GM12878 (cell line): ENCODE results near the gene CD300H. TPM values are rescaled to one million over a fixed set of nuclear protein-coding genes. Genes with fewer than 3 reads are reported as not detected.

Source experiments
- ATAC-seq: fragments of 200-7000 bp; cut with Tn5 transposase; 3 replicates; pipeline ENCODE4 v1.9.1; 2020; ENCODE audit warnings: mild to moderate bottlenecking, moderate library complexity
- BruUV-seq: library from RNA; stranded (reverse); fragments of 400-500 nt; replicated peaks from 2 replicates; lab custom pipeline; 2021; lab: Mats Ljungman, UMichigan
- CTCF ChIA-PET: fragments of 300-600 bp; sonication (Branson Sonifier 250); formaldehyde crosslinking; extraction: SDS; loops from one replicate; lab custom pipeline; 2021; ENCODE audit warnings: inconsistent platforms; lab: Yijun Ruan, JAX
- POLR2A ChIA-PET: fragments of 350-600 bp; formaldehyde crosslinking; extraction: SDS; loops from one replicate; lab custom pipeline; 2021; ENCODE audit warnings: inconsistent platforms; lab: Charles Lee
- RAD21 ChIA-PET: fragments of 300-600 bp; sonication (Branson Sonifier 250); formaldehyde crosslinking; loops from one replicate; lab custom pipeline; 2023; ENCODE audit warnings: antibody characterized with exemption; ENCODE audit not compliant: unreplicated experiment; lab: Charles Lee
- SMC1A ChIA-PET: fragments of 300-600 bp; sonication (Branson Sonifier 250); formaldehyde crosslinking; loops from one replicate; lab custom pipeline; 2023; ENCODE audit not compliant: unreplicated experiment, uncharacterized antibody; lab: Charles Lee
- DNase-seq: peaks from one replicate; pipeline ENCODE4 v3.0.0-alpha.2; 2011; ENCODE audit warnings: low read depth, low spot score
- FAIRE-seq: peaks from 3 replicates; lab custom pipeline; 2011; peaks lifted over from hg19 to GRCh38; lab: Jason Lieb, UNC
- H2AFZ ChIP-seq: 2 replicates; pipeline ENCODE4 v1.6.0; 2011; ENCODE audit warnings: low read depth, low read length, control low read depth; ENCODE audit not compliant: control insufficient read depth
- H3K27ac ChIP-seq: 2 replicates; pipeline ENCODE4 v1.5.1; 2011; ENCODE audit warnings: control low read depth; ENCODE audit not compliant: control insufficient read depth, insufficient read depth
- H3K27me3 ChIP-seq, 2 experiments: replicated peaks in 1 of 2; 2 replicates each; pipeline versions ENCODE4 v1.6.0 to v1.6.1; 2011; ENCODE audit warnings: low read length in 1 of 2; ENCODE audit not compliant: control insufficient read depth in 2 of 2, insufficient read depth in 2 of 2
- H3K36me3 ChIP-seq, 2 experiments: 2 replicates each; pipeline ENCODE4 v1.5.1; 2011; ENCODE audit warnings: low read length in 1 of 2; ENCODE audit not compliant: control insufficient read depth in 2 of 2, insufficient read depth in 2 of 2
- H3K4me1 ChIP-seq: 2 replicates; pipeline ENCODE4 v1.6.1; 2011; ENCODE audit warnings: mild to moderate bottlenecking, low read length, moderate library complexity, mixed read lengths; ENCODE audit not compliant: control insufficient read depth, insufficient read depth
- H3K4me2 ChIP-seq: 2 replicates; pipeline ENCODE4 v1.6.0; 2011; ENCODE audit warnings: control low read depth; ENCODE audit not compliant: control insufficient read depth, insufficient read depth
- H3K4me3 ChIP-seq: fragments of 200-600 bp; sonication (generic); 2 replicates; pipeline ENCODE4 v1.5.1; 2016
- H3K79me2 ChIP-seq: 2 replicates; pipeline ENCODE4 v1.6.0; 2011; ENCODE audit warnings: low read length; ENCODE audit not compliant: control insufficient read depth, insufficient read depth
- H3K9ac ChIP-seq: 2 replicates; pipeline ENCODE4 v1.8.0; 2011; ENCODE audit warnings: low read length, control low read depth, mixed read lengths; ENCODE audit not compliant: control insufficient read depth, insufficient read depth
- H3K9me3 ChIP-seq: replicated peaks from 3 replicates; pipeline ENCODE4 v1.5.1; 2011; ENCODE audit warnings: mild to moderate bottlenecking, low read length; ENCODE audit not compliant: control insufficient read depth, insufficient read depth
- H4K20me1 ChIP-seq: 2 replicates; pipeline ENCODE4 v1.6.0; 2011; ENCODE audit not compliant: control insufficient read depth, insufficient read depth
- BCLAF1 ChIP-seq: fragments of 450-650 bp; IDR thresholded peaks from 2 replicates; pipeline ENCODE4 v1.6.1; 2017; ENCODE audit warnings: antibody characterized with exemption, mild to moderate bottlenecking, moderate library complexity
- CREB1 ChIP-seq: IDR thresholded peaks from 2 replicates; pipeline ENCODE4 v1.6.1; 2012; ENCODE audit warnings: low read depth, mild to moderate bottlenecking, inconsistent platforms
- DPF2 ChIP-seq: fragments of 450-650 bp; IDR thresholded peaks from 2 replicates; pipeline ENCODE4 v1.6.1; 2017; ENCODE audit warnings: mild to moderate bottlenecking
- JUNB ChIP-seq: IDR thresholded peaks from 2 replicates; pipeline ENCODE4 v1.6.1; 2016; ENCODE audit warnings: antibody characterized with exemption, mild to moderate bottlenecking
- KAT2A ChIP-seq: conservative IDR thresholded peaks from 2 replicates; pipeline ENCODE4 v1.6.1; 2011; ENCODE audit warnings: low read depth, low read length; ENCODE audit not compliant: control insufficient read depth
- MYC ChIP-seq: IDR thresholded peaks from 2 replicates; pipeline ENCODE4 v1.6.1; 2011; ENCODE audit warnings: mild to moderate bottlenecking, low read length, moderate library complexity, inconsistent platforms; ENCODE audit not compliant: insufficient read depth, insufficient replicate concordance, insufficient read length, severe bottlenecking
- PAX8 ChIP-seq: fragments of 450-650 bp; IDR thresholded peaks from 2 replicates; pipeline ENCODE4 v1.6.1; 2017; ENCODE audit warnings: mild to moderate bottlenecking, moderate library complexity
- PKNOX1 ChIP-seq: fragments of 450-650 bp; IDR thresholded peaks from 2 replicates; pipeline ENCODE4 v1.6.1; 2016; ENCODE audit warnings: mild to moderate bottlenecking
- TAF1 ChIP-seq: IDR thresholded peaks from 2 replicates; pipeline ENCODE4 v1.6.1; 2011; ENCODE audit warnings: mild to moderate bottlenecking, low read depth, low read length, borderline replicate concordance
- WGBS: methylation state at CpG from one replicate; pipeline ENCODE4 v1.1.6; 2016; ENCODE audit warnings: low lambda C conversion rate; ENCODE audit not compliant: insufficient replicate concordance, insufficient coverage; ENCODE audit errors: missing lambda C conversion rate; 5-methylcytosine and 5-hydroxymethylcytosine counted together
- in situ Hi-C: fragments of 300-500 bp; cut with MboI; formaldehyde crosslinking; loops from 9 replicates; pipeline ENCODE4 v1.14.3; 2018; ENCODE audit warnings: mixed read lengths
- intact Hi-C: fragments of 100-400 bp; cut with micrococcal nuclease; formaldehyde crosslinking; loops from one replicate; pipeline ENCODE4 v1.14.2; 2022; ENCODE audit not compliant: unreplicated experiment
- polyA plus RNA-seq, 11 experiments: library from polyadenylated mRNA; depleted of rRNA in 4 of 11; unstranded in 6 of 11; stranded (reverse) in 5 of 11; fragments of >200 nt; fragmentation: Nextera tagmentation in 4 of 11; fragmentation: Illumina TruSeq in 1 of 11; extraction: Ambion mirVana in 4 of 11; extraction: Trizol in 1 of 11; gene quantifications; 1 replicate in 1 of 11; 2 replicates in 10 of 11; pipeline versions ENCODE4 v1.2.1 to v1.2.3, GENCODE V29; 2011 to 2016; ENCODE audit warnings: inconsistent platforms in 2 of 11, missing spikeins in 2 of 11, low read depth in 1 of 11
- total RNA-seq, 4 experiments: library from RNA; depleted of rRNA in 3 of 4; stranded (reverse); fragments of >200 nt in 3 of 4; fragmentation: Illumina TruSeq in 1 of 4; extraction: Trizol in 1 of 4; gene quantifications; 2 replicates each; pipeline versions ENCODE4 v1.2.1 to v1.2.3, GENCODE V29; 2013 to 2021
- TF ChIP-seq, protein P1 (sequence below): IDR thresholded peaks from 2 replicates; pipeline ENCODE4 v1.6.1; 2012; ENCODE audit warnings: low read depth, low read length, improper control_type of control experiment
- TF ChIP-seq, protein P2 (sequence below): fragments of 450-650 bp; formaldehyde crosslinking; IDR thresholded peaks from 2 replicates; pipeline ENCODE4 v1.4.0; 2020; ENCODE audit warnings: mild to moderate bottlenecking, moderate library complexity

The CD300H gene
- total and polyA plus RNA-seq, 10 of the 15 experiments (the other 5 are each of a cell fraction or from before 2014, with no cell fraction given), result not detected

DNA sequence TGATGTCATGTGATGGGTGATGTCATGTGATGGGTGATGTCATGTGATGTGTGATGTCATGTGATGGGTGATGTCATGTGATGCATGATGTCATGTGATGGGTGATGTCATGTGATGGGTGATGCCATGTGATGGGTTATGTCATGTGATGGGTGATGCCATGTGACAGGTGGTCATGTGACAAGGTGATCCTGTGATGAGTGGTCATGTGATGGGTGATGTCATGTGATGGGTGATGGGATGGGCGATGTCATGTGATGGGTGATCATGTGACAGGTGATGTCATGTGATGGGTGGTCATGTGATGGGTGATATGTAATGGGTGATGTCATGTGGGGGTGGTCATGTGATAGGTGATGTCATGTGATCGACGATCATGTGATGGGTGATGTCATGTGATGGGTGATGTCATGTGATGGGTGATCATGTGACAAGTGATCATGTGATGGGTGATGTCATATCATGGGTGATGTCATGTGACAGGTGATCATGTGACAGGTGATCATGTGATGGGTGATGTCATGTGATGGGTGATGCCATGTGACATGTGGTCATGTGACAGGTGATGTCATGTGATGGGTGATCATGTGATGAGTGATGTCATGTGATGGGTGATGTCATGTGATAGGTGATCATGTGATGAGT lies 53.2 kb downstream of the CD300H start:
- H3K9ac ChIP-seq, result no peak overlapping the region
- H3K27me3 ChIP-seq, result no peaks in the 10 kb centered on the region
- in situ Hi-C loops, result loop anchor here (10.0 kb wide), 1 partner anchor 61 kb away; no protein-coding TSS in a partner anchor
- ChIA-PET RAD21 (interaction anchor here (1.6 to 3.4 kb wide), 2 partner anchors 13 to 17 kb away, joined by 6 to 22 read pairs; no protein-coding TSS in a partner anchor), POLR2A (interaction anchor here (2.3 kb wide), 1 partner anchor 14 kb away, joined by 9 read pairs; no protein-coding TSS in a partner anchor), SMC1A (interaction anchor here (4.5 kb wide), 1 partner anchor 16 kb away, joined by 45 read pairs; the partner anchor contains the start of gene CD300LB), CTCF (interaction anchor here (0.9 to 2.9 kb wide), 2 partner anchors 15 to 18 kb away, joined by 3 to 13 read pairs; no protein-coding TSS in a partner anchor)
- peak; percentile 31 for FAIRE-seq
- peaks cover 10% of the 10 kb centered on the region for H3K9me3 ChIP-seq
- 0 out of 2 replicates have a peak, but pooled peaks cover 7% of the 10 kb centered on the region for H3K4me1 ChIP-seq
- H3K36me3 ChIP-seq, result no peaks in the 10 kb centered on the region
- 95% methylated on average over 3 of the region's 3 CpGs for WGBS
- no peak overlapping the region for H3K27ac ChIP-seq
- H2AFZ ChIP-seq, result no peak overlapping the region
- H3K4me2 ChIP-seq, result no peak overlapping the region
- intact Hi-C loops, result no loop called here
- H3K4me3 ChIP-seq, result no peak overlapping the region
- no TSS peak for BruUV-seq
- DNase-seq, result peak; percentile 73
- ATAC-seq, result no peak
- no peaks in the 10 kb centered on the region for H4K20me1 ChIP-seq
- no peaks in the 10 kb centered on the region for H3K79me2 ChIP-seq
- TF ChIP-seq, protein P1, sequence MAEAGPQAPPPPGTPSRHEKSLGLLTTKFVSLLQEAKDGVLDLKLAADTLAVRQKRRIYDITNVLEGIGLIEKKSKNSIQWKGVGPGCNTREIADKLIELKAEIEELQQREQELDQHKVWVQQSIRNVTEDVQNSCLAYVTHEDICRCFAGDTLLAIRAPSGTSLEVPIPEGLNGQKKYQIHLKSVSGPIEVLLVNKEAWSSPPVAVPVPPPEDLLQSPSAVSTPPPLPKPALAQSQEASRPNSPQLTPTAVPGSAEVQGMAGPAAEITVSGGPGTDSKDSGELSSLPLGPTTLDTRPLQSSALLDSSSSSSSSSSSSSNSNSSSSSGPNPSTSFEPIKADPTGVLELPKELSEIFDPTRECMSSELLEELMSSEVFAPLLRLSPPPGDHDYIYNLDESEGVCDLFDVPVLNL, result no peak
- TF ChIP-seq MYC, result no peak
- TF ChIP-seq DPF2, result no peak
- no peak for TF ChIP-seq KAT2A
- TF ChIP-seq CREB1, result peak; percentile 94
- no peak for TF ChIP-seq TAF1
- TF ChIP-seq, protein P2, sequence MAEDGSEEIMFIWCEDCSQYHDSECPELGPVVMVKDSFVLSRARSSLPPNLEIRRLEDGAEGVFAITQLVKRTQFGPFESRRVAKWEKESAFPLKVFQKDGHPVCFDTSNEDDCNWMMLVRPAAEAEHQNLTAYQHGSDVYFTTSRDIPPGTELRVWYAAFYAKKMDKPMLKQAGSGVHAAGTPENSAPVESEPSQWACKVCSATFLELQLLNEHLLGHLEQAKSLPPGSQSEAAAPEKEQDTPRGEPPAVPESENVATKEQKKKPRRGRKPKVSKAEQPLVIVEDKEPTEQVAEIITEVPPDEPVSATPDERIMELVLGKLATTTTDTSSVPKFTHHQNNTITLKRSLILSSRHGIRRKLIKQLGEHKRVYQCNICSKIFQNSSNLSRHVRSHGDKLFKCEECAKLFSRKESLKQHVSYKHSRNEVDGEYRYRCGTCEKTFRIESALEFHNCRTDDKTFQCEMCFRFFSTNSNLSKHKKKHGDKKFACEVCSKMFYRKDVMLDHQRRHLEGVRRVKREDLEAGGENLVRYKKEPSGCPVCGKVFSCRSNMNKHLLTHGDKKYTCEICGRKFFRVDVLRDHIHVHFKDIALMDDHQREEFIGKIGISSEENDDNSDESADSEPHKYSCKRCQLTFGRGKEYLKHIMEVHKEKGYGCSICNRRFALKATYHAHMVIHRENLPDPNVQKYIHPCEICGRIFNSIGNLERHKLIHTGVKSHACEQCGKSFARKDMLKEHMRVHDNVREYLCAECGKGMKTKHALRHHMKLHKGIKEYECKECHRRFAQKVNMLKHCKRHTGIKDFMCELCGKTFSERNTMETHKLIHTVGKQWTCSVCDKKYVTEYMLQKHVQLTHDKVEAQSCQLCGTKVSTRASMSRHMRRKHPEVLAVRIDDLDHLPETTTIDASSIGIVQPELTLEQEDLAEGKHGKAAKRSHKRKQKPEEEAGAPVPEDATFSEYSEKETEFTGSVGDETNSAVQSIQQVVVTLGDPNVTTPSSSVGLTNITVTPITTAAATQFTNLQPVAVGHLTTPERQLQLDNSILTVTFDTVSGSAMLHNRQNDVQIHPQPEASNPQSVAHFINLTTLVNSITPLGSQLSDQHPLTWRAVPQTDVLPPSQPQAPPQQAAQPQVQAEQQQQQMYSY (CRISPR knock-in tag), result no peak; the same call in none of the 2 replicates
- no peak; the same call in 1 of the 2 replicates for TF ChIP-seq JUNB
- no peak for TF ChIP-seq BCLAF1
- no peak for TF ChIP-seq PAX8
- TF ChIP-seq PKNOX1, result peak; percentile 75
